Measurements from ENCODE around the gene ANKRD13D. TPM values are rescaled to one million over a fixed set of nuclear protein-coding genes. Genes with fewer than 3 reads are reported as not detected.

The ANKRD13D gene
- total and polyA plus RNA-seq, 2 experiments from 2014 or later, result 20.3 to 30.8 TPM

DNA sequence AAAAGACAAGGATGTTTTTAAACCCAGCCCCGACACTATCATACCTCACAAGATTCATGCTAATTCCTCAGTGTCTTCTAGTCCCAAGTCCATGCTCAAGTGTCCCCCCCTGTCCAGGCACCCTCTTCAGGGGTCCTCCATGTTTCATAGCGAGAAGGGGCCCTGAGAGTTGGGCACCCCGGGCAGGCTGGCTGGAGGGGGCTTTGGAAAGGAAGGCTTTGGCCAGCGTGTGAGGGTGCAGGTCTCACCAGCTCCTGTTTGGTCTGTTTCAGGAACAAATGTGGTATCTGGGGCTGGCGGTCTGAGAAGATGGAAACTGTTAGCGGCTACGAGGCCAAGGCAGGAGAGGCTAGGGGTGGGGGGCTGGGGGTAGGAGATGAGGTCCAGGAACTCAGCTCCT lies 9.7 kb downstream of the ANKRD13D start:
- Histone ChIP-seq H3K4me1 (ENCODE audit: insufficient read depth) (peaks cover 9% of the 10 kb centered on the region; the same call in 1 of the 2 replicates), H3K79me2 (replicated peaks; ENCODE audit: insufficient read depth) (no peaks in the 10 kb centered on the region), H3K27me3 (ENCODE audit: insufficient read depth) (no peaks in the 10 kb centered on the region), H3F3A (replicated peaks; ENCODE audit: low read depth) (peaks cover 4% of the 10 kb centered on the region; the same call in 1 of the 2 replicates), H3K4me2 (no peak overlapping the region), H3K36me3 (ENCODE audit: insufficient read depth) (peaks cover 8% of the 10 kb centered on the region; the same call in 1 of the 2 replicates), H3K9me2 (ENCODE audit: insufficient read depth) (no peaks in the 10 kb centered on the region), H3K27ac (ENCODE audit: low read depth) (no peak overlapping the region), H2AFZ (no peak overlapping the region), H3K4me3 (no peak overlapping the region), H4K20me1 (replicated peaks; ENCODE audit: insufficient read depth) (no peaks in the 10 kb centered on the region)
- Mint-ChIP-seq H3K4me3 (no peak overlapping the region; the same call in 2 of the 3 replicates), H3K9me3 (peaks cover 14% of the 10 kb centered on the region), H3K27me3 (ENCODE audit: insufficient read depth, low read depth, poor library complexity) (peaks cover 2% of the 10 kb centered on the region), H3K4me1 (0 out of 3 replicates have a peak, but pooled peaks cover 3% of the 10 kb centered on the region), H3K36me3 (ENCODE audit: low read depth) (peaks cover 34% of the 10 kb centered on the region), H3K27ac (no peak overlapping the region)
- no peak for ATAC-seq
- TF ChIP-seq ZNF114 (CRISPR knock-in tag; IDR thresholded peaks at IDR 0.05), result no peak
- no peak for TF ChIP-seq STAT1 (IDR thresholded peaks at IDR 0.05; ENCODE audit: unreplicated experiment)
- TF ChIP-seq, protein P1, sequence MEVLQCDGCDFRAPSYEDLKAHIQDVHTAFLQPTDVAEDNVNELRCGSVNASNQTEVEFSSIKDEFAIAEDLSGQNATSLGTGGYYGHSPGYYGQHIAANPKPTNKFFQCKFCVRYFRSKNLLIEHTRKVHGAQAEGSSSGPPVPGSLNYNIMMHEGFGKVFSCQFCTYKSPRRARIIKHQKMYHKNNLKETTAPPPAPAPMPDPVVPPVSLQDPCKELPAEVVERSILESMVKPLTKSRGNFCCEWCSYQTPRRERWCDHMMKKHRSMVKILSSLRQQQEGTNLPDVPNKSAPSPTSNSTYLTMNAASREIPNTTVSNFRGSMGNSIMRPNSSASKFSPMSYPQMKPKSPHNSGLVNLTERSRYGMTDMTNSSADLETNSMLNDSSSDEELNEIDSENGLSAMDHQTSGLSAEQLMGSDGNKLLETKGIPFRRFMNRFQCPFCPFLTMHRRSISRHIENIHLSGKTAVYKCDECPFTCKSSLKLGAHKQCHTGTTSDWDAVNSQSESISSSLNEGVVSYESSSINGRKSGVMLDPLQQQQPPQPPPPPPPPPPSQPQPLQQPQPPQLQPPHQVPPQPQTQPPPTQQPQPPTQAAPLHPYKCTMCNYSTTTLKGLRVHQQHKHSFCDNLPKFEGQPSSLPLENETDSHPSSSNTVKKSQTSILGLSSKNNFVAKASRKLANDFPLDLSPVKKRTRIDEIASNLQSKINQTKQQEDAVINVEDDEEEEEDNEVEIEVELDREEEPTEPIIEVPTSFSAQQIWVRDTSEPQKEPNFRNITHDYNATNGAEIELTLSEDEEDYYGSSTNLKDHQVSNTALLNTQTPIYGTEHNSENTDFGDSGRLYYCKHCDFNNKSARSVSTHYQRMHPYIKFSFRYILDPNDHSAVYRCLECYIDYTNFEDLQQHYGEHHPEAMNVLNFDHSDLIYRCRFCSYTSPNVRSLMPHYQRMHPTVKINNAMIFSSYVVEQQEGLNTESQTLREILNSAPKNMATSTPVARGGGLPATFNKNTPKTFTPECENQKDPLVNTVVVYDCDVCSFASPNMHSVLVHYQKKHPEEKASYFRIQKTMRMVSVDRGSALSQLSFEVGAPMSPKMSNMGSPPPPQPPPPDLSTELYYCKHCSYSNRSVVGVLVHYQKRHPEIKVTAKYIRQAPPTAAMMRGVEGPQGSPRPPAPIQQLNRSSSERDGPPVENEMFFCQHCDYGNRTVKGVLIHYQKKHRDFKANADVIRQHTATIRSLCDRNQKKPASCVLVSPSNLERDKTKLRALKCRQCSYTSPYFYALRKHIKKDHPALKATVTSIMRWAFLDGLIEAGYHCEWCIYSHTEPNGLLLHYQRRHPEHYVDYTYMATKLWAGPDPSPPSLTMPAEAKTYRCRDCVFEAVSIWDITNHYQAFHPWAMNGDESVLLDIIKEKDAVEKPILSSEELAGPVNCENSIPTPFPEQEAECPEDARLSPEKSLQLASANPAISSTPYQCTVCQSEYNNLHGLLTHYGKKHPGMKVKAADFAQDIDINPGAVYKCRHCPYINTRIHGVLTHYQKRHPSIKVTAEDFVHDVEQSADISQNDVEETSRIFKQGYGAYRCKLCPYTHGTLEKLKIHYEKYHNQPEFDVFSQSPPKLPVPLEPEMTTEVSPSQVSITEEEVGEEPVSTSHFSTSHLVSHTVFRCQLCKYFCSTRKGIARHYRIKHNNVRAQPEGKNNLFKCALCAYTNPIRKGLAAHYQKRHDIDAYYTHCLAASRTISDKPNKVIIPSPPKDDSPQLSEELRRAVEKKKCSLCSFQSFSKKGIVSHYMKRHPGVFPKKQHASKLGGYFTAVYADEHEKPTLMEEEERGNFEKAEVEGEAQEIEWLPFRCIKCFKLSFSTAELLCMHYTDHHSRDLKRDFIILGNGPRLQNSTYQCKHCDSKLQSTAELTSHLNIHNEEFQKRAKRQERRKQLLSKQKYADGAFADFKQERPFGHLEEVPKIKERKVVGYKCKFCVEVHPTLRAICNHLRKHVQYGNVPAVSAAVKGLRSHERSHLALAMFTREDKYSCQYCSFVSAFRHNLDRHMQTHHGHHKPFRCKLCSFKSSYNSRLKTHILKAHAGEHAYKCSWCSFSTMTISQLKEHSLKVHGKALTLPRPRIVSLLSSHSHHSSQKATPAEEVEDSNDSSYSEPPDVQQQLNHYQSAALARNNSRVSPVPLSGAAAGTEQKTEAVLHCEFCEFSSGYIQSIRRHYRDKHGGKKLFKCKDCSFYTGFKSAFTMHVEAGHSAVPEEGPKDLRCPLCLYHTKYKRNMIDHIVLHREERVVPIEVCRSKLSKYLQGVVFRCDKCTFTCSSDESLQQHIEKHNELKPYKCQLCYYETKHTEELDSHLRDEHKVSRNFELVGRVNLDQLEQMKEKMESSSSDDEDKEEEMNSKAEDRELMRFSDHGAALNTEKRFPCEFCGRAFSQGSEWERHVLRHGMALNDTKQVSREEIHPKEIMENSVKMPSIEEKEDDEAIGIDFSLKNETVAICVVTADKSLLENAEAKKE (CRISPR knock-in tag; IDR thresholded peaks at IDR 0.05), result no peak
- no peak for TF ChIP-seq NANOG (IDR thresholded peaks at IDR 0.05; ENCODE audit: borderline replicate concordance)
- TF ChIP-seq, protein P2, sequence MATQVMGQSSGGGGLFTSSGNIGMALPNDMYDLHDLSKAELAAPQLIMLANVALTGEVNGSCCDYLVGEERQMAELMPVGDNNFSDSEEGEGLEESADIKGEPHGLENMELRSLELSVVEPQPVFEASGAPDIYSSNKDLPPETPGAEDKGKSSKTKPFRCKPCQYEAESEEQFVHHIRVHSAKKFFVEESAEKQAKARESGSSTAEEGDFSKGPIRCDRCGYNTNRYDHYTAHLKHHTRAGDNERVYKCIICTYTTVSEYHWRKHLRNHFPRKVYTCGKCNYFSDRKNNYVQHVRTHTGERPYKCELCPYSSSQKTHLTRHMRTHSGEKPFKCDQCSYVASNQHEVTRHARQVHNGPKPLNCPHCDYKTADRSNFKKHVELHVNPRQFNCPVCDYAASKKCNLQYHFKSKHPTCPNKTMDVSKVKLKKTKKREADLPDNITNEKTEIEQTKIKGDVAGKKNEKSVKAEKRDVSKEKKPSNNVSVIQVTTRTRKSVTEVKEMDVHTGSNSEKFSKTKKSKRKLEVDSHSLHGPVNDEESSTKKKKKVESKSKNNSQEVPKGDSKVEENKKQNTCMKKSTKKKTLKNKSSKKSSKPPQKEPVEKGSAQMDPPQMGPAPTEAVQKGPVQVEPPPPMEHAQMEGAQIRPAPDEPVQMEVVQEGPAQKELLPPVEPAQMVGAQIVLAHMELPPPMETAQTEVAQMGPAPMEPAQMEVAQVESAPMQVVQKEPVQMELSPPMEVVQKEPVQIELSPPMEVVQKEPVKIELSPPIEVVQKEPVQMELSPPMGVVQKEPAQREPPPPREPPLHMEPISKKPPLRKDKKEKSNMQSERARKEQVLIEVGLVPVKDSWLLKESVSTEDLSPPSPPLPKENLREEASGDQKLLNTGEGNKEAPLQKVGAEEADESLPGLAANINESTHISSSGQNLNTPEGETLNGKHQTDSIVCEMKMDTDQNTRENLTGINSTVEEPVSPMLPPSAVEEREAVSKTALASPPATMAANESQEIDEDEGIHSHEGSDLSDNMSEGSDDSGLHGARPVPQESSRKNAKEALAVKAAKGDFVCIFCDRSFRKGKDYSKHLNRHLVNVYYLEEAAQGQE (IDR thresholded peaks at IDR 0.05; ENCODE audit: unreplicated experiment), result no peak
- TF ChIP-seq CREB1 (CRISPR knock-in tag; IDR thresholded peaks at IDR 0.05; ENCODE audit: low read depth), result no peak
- TF ChIP-seq ETS1 (IDR thresholded peaks at IDR 0.05), result no peak
- DNase-seq (ENCODE audit: low spot score), result no peak
